WTC11 (cell line): ENCODE measurements around the gene GJA1. TPM values are rescaled to one million over a fixed set of nuclear protein-coding genes. Genes with fewer than 3 reads are reported as not detected.

Experiments used
- ATAC-seq: fragments of 200-7000 bp; cut with Tn5 transposase; 2 replicates; pipeline ENCODE4 v1.10.0; 2021; ENCODE audit warnings: mild to moderate bottlenecking, moderate library complexity
- CTCF ChIA-PET: fragments of 300-600 bp; sonication (Branson Sonifier 250); formaldehyde crosslinking; loops from one replicate; lab custom pipeline; 2021; ENCODE audit warnings: antibody characterized with exemption; lab: Charles Lee
- POLR2A ChIA-PET: fragments of 350-600 bp; sonication (Branson Sonifier 250); formaldehyde crosslinking; loops from one replicate; lab custom pipeline; 2021; ENCODE audit warnings: antibody characterized with exemption; lab: Charles Lee
- DNase-seq: peaks from one replicate; pipeline ENCODE4 v3.0.0; 2021; ENCODE audit warnings: low spot score
- H3K27ac Mint-ChIP-seq: 2 replicates; pipeline ENCODE4 v1.8.0; 2021; ENCODE audit warnings: mixed read lengths
- H3K27me3 Mint-ChIP-seq: 2 replicates; pipeline ENCODE4 v1.8.0; 2021; ENCODE audit warnings: low read depth, mild to moderate bottlenecking, moderate library complexity, mixed read lengths
- H3K36me3 Mint-ChIP-seq: 2 replicates; pipeline ENCODE4 v1.8.0; 2021; ENCODE audit warnings: mixed read lengths
- H3K4me1 Mint-ChIP-seq: 2 replicates; pipeline ENCODE4 v1.8.0; 2022; ENCODE audit warnings: mixed read lengths
- H3K4me3 Mint-ChIP-seq: 2 replicates; pipeline ENCODE4 v1.8.0; 2021; ENCODE audit warnings: mild to moderate bottlenecking, moderate library complexity, mixed read lengths
- H3K9me3 Mint-ChIP-seq: 2 replicates; pipeline ENCODE4 v1.8.0; 2021; ENCODE audit warnings: mixed read lengths
- ETV6 ChIP-seq: sonication (generic); formaldehyde crosslinking; IDR thresholded peaks from 2 replicates; pipeline ENCODE4 v1.8.1; 2022; ENCODE audit warnings: mild to moderate bottlenecking, missing genetic modification reagents
- FOXK1 ChIP-seq: sonication (generic); formaldehyde crosslinking; IDR thresholded peaks from 2 replicates; pipeline ENCODE4 v1.8.0; 2022; ENCODE audit warnings: mild to moderate bottlenecking, moderate library complexity, missing genetic modification reagents
- GTF2I ChIP-seq: fragments of 250-450 bp; sonication (Bioruptor Pico); conservative IDR thresholded peaks from 2 replicates; pipeline ENCODE4 v1.4.0; 2021; ENCODE audit warnings: mild to moderate bottlenecking
- NR1H2 ChIP-seq: sonication (generic); formaldehyde crosslinking; IDR thresholded peaks from 2 replicates; pipeline ENCODE4 v1.9.0; 2021; ENCODE audit warnings: mild to moderate bottlenecking, moderate library complexity, missing genetic modification reagents
- NR2C2 ChIP-seq: sonication (generic); formaldehyde crosslinking; IDR thresholded peaks from 2 replicates; pipeline ENCODE4 v1.8.0; 2022; ENCODE audit warnings: mild to moderate bottlenecking, missing genetic modification reagents
- SMAD3 ChIP-seq: sonication (generic); formaldehyde crosslinking; IDR thresholded peaks from 2 replicates; pipeline ENCODE4 v1.8.0; 2022; ENCODE audit warnings: missing genetic modification reagents, mild to moderate bottlenecking, borderline replicate concordance
- TEAD1 ChIP-seq: sonication (generic); formaldehyde crosslinking; IDR thresholded peaks from 2 replicates; pipeline ENCODE4 v1.8.0; 2022; ENCODE audit warnings: mild to moderate bottlenecking, missing genetic modification reagents
- ZBTB21 ChIP-seq: sonication (generic); formaldehyde crosslinking; IDR thresholded peaks from 2 replicates; pipeline ENCODE4 v1.8.1; 2023; ENCODE audit warnings: mild to moderate bottlenecking, missing genetic modification reagents, borderline replicate concordance
- ZNF232 ChIP-seq: sonication (generic); formaldehyde crosslinking; IDR thresholded peaks from 2 replicates; pipeline ENCODE4 v1.8.0; 2022; ENCODE audit warnings: mild to moderate bottlenecking, missing genetic modification reagents
- ZNF423 ChIP-seq: fragments of 250-450 bp; sonication (Bioruptor Pico); IDR thresholded peaks from 2 replicates; pipeline ENCODE4 v2.1.2; 2022; ENCODE audit warnings: mild to moderate bottlenecking, moderate library complexity
- total RNA-seq: library from RNA; stranded (reverse); gene quantifications from 3 replicates; pipeline ENCODE4 v1.2.3, GENCODE V29; 2021
- TF ChIP-seq, protein P1 (sequence below): sonication (generic); formaldehyde crosslinking; conservative IDR thresholded peaks from 2 replicates; pipeline ENCODE4 v1.8.1; 2023; ENCODE audit warnings: mild to moderate bottlenecking, low read depth, missing genetic modification reagents, moderate library complexity
- TF ChIP-seq, protein P2 (sequence below): sonication (generic); formaldehyde crosslinking; IDR thresholded peaks from 2 replicates; pipeline ENCODE4 v1.8.1; 2023; ENCODE audit warnings: mild to moderate bottlenecking, moderate library complexity, missing genetic modification reagents
- TF ChIP-seq, protein P3 (sequence below): sonication (generic); formaldehyde crosslinking; IDR thresholded peaks from 2 replicates; pipeline ENCODE4 v1.8.1; 2023; ENCODE audit warnings: mild to moderate bottlenecking, missing genetic modification reagents, moderate library complexity
- TF ChIP-seq, protein P4 (sequence below): sonication (generic); formaldehyde crosslinking; IDR thresholded peaks from 2 replicates; pipeline ENCODE4 v1.8.1; 2023; ENCODE audit warnings: mild to moderate bottlenecking, missing genetic modification reagents, borderline replicate concordance
- TF ChIP-seq, protein P5 (sequence below): sonication (generic); formaldehyde crosslinking; IDR thresholded peaks from 2 replicates; pipeline ENCODE4 v1.8.0; 2022; ENCODE audit warnings: missing genetic modification reagents
- TF ChIP-seq, protein P6 (sequence below): fragments of 250-450 bp; sonication (Bioruptor Pico); conservative IDR thresholded peaks from 2 replicates; pipeline ENCODE4 v1.9.0; 2021; ENCODE audit warnings: mild to moderate bottlenecking

GJA1 gene
- total RNA-seq, 1 experiment from 2014 or later, result 546 TPM

DNA sequence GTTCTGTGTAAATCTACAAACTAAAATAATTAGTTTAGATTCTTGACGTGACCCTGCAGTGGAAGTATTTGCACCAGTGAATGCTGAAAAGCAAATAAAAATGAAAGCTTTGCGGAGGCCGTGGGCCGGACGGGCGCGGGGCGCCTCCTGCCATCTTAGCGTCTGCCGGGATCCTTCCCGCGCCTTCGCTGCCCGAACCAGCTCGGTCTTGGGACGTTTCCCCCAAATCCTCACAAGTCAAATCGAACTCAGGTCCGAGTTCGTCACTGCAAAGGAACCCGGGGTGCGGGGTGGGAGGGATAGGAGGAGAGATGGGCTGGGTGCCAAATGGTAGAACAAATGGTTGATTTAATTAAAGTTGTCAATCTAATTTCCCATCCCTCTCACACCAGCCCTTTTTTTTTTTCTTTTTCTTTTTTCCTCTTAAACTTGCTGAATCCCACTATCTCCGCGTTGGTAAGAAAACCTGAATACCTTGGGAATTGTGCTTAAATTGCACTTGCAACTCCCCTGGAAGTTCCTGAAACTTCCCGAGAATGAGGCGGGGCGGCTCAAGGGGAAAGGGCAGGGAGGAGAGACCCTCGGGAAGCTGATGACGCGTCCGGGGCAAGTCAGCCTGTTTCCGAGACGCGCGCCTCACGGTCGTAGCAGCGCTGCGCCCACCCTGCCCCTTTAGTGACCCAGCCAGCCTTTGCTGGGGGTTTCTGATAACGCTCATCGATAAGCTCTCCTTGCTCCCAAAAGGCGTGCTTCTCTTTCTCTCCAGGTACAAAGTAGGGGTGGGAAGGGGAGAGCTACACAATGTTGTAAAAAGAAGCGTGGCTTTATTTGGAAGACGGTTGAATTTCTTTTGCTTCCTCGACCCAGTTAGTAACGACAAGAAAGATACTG lies 1.8 kb downstream of the GJA1 start (continued):
- TF ChIP-seq, protein P1, sequence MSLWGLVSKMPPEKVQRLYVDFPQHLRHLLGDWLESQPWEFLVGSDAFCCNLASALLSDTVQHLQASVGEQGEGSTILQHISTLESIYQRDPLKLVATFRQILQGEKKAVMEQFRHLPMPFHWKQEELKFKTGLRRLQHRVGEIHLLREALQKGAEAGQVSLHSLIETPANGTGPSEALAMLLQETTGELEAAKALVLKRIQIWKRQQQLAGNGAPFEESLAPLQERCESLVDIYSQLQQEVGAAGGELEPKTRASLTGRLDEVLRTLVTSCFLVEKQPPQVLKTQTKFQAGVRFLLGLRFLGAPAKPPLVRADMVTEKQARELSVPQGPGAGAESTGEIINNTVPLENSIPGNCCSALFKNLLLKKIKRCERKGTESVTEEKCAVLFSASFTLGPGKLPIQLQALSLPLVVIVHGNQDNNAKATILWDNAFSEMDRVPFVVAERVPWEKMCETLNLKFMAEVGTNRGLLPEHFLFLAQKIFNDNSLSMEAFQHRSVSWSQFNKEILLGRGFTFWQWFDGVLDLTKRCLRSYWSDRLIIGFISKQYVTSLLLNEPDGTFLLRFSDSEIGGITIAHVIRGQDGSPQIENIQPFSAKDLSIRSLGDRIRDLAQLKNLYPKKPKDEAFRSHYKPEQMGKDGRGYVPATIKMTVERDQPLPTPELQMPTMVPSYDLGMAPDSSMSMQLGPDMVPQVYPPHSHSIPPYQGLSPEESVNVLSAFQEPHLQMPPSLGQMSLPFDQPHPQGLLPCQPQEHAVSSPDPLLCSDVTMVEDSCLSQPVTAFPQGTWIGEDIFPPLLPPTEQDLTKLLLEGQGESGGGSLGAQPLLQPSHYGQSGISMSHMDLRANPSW (CRISPR knock-in tag), result peak; percentile 69; the same call in 1 of the 2 replicates
- TF ChIP-seq, protein P2, sequence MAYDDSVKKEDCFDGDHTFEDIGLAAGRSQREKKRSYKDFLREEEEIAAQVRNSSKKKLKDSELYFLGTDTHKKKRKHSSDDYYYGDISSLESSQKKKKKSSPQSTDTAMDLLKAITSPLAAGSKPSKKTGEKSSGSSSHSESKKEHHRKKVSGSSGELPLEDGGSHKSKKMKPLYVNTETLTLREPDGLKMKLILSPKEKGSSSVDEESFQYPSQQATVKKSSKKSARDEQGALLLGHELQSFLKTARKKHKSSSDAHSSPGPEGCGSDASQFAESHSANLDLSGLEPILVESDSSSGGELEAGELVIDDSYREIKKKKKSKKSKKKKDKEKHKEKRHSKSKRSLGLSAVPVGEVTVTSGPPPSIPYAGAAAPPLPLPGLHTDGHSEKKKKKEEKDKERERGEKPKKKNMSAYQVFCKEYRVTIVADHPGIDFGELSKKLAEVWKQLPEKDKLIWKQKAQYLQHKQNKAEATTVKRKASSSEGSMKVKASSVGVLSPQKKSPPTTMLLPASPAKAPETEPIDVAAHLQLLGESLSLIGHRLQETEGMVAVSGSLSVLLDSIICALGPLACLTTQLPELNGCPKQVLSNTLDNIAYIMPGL (CRISPR knock-in tag), result 0 out of 2 replicates have a peak, but pooled peaks have one; percentile 4
- TF ChIP-seq SMAD3 (CRISPR knock-in tag), result 0 out of 2 replicates have a peak, but pooled peaks have one; percentile 28
- TF ChIP-seq, all 79 proteins: peak for 8

DNA sequence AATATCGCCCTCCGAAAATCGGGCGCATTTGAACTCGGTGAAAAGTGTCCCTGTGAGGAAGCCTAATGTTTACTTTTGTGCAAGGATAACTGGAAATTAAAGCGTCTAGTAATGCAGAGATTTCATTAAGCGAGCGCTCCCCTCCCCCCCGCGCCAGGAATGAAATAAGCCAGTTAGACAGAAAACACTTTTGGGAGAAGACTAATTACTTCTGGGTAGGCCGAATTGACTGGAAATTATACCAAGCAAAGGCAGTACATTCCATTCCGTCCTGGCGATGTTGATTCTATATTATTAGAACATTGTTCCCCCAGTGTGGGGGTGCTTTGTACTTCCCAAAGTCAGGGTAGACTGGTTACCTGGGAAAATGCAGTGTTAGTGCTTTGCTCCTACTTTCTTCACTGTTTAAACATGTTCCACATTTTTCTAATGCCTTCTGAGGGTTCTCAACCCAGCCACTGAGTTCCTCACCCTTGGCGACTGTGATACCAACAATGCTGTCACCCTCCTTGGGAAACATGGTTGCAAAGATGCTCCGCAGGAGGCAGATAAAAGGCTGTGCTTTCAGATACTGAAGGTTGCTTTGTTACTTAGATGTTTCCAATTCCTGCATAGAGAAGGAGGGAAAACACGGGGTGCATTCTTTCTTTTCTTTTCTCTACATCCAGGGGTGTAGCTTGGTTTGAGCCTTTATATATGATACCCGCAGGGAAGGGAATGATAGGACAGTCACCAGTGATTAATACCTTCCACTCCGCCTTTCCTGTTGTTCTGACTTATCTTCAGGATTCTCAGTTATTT lies 2.6 kb downstream of the GJA1 start:
- Mint-ChIP-seq H3K4me1 (peaks cover 58% of the 10 kb centered on the region), H3K27me3 (no peaks in the 10 kb centered on the region; the same call in 1 of the 2 replicates), H3K9me3 (no peaks in the 10 kb centered on the region), H3K4me3 (peak overlapping the region; percentile 91), H3K36me3 (peaks cover 58% of the 10 kb centered on the region), H3K27ac (peak overlapping the region; percentile 98)
- DNase-seq (peak; percentile 60), ATAC-seq (peak; percentile 75)
- ChIA-PET CTCF (interaction anchor here (0.7 to 3.2 kb wide), 2 partner anchors 84 to 412 kb away, joined by 3 to 11 read pairs; no protein-coding TSS in a partner anchor), POLR2A (interaction anchor here (0.7 to 2.9 kb wide), 6 partner anchors 166 to 419 kb away, joined by 3 to 10 read pairs (median 4); no protein-coding TSS in a partner anchor)
- TF ChIP-seq ZBTB21 (CRISPR knock-in tag) (no peak), TEAD1 (CRISPR knock-in tag) (peak; percentile 93; the same call in 1 of the 2 replicates), ZNF232 (no peak), FOXK1 (CRISPR knock-in tag) (peak; percentile 77; the same call in 1 of the 2 replicates), ZNF423 (0 out of 2 replicates have a peak, but pooled peaks have one; percentile 2), ETV6 (CRISPR knock-in tag) (peak; percentile 51; the same call in 1 of the 2 replicates), NR2C2 (CRISPR knock-in tag) (no peak), GTF2I (no peak), NR1H2 (CRISPR knock-in tag) (no peak)
- TF ChIP-seq, protein P3, sequence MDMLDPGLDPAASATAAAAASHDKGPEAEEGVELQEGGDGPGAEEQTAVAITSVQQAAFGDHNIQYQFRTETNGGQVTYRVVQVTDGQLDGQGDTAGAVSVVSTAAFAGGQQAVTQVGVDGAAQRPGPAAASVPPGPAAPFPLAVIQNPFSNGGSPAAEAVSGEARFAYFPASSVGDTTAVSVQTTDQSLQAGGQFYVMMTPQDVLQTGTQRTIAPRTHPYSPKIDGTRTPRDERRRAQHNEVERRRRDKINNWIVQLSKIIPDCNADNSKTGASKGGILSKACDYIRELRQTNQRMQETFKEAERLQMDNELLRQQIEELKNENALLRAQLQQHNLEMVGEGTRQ (CRISPR knock-in tag), result no peak
- TF ChIP-seq, protein P4, sequence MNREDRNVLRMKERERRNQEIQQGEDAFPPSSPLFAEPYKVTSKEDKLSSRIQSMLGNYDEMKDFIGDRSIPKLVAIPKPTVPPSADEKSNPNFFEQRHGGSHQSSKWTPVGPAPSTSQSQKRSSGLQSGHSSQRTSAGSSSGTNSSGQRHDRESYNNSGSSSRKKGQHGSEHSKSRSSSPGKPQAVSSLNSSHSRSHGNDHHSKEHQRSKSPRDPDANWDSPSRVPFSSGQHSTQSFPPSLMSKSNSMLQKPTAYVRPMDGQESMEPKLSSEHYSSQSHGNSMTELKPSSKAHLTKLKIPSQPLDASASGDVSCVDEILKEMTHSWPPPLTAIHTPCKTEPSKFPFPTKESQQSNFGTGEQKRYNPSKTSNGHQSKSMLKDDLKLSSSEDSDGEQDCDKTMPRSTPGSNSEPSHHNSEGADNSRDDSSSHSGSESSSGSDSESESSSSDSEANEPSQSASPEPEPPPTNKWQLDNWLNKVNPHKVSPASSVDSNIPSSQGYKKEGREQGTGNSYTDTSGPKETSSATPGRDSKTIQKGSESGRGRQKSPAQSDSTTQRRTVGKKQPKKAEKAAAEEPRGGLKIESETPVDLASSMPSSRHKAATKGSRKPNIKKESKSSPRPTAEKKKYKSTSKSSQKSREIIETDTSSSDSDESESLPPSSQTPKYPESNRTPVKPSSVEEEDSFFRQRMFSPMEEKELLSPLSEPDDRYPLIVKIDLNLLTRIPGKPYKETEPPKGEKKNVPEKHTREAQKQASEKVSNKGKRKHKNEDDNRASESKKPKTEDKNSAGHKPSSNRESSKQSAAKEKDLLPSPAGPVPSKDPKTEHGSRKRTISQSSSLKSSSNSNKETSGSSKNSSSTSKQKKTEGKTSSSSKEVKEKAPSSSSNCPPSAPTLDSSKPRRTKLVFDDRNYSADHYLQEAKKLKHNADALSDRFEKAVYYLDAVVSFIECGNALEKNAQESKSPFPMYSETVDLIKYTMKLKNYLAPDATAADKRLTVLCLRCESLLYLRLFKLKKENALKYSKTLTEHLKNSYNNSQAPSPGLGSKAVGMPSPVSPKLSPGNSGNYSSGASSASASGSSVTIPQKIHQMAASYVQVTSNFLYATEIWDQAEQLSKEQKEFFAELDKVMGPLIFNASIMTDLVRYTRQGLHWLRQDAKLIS (CRISPR knock-in tag), result peak; percentile 73; the same call in 1 of the 2 replicates
- TF ChIP-seq, protein P5, sequence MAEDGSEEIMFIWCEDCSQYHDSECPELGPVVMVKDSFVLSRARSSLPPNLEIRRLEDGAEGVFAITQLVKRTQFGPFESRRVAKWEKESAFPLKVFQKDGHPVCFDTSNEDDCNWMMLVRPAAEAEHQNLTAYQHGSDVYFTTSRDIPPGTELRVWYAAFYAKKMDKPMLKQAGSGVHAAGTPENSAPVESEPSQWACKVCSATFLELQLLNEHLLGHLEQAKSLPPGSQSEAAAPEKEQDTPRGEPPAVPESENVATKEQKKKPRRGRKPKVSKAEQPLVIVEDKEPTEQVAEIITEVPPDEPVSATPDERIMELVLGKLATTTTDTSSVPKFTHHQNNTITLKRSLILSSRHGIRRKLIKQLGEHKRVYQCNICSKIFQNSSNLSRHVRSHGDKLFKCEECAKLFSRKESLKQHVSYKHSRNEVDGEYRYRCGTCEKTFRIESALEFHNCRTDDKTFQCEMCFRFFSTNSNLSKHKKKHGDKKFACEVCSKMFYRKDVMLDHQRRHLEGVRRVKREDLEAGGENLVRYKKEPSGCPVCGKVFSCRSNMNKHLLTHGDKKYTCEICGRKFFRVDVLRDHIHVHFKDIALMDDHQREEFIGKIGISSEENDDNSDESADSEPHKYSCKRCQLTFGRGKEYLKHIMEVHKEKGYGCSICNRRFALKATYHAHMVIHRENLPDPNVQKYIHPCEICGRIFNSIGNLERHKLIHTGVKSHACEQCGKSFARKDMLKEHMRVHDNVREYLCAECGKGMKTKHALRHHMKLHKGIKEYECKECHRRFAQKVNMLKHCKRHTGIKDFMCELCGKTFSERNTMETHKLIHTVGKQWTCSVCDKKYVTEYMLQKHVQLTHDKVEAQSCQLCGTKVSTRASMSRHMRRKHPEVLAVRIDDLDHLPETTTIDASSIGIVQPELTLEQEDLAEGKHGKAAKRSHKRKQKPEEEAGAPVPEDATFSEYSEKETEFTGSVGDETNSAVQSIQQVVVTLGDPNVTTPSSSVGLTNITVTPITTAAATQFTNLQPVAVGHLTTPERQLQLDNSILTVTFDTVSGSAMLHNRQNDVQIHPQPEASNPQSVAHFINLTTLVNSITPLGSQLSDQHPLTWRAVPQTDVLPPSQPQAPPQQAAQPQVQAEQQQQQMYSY, result no peak
- TF ChIP-seq, protein P6, sequence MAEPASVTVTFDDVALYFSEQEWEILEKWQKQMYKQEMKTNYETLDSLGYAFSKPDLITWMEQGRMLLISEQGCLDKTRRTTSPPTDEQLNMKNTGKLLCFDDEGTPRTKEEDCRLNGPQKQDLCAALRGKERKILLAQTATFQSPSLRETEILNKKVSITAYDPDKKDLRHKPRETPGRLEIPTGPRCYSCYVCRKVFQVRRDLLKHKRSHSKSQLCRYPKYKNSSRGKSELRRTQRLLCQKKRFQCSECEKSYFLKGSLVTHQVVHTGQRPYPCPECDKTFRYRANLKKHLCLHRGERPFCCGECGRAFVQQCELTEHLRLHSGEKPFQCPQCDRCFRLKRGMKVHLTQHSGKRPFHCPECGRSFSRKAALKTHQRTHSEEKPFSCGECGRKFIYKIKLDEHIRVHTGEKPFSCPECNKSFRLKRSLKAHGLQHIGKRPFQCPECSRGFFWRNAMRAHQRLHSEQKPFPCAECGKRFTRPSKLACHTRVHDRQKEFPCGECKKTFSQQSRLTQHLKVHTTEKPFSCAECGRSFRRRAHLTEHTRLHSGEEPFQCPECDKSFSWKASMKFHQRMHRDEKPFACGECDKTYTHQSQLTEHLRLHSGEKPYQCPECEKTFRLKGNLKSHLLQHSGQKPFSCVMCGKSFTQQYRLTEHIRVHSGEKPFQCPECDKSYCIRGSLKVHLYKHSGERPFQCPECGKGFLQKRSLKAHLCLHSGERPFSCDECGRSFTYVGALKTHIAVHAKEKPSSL (CRISPR knock-in tag), result peak; percentile 72; the same call in 1 of the 2 replicates
